Endothelial cell (in vitro differentiated cells): ENCODE results near the gene CCDC178. TPM values are rescaled to one million over a fixed set of nuclear protein-coding genes. Genes with fewer than 3 reads are reported as not detected.

ENCODE experiments used
- DNase-seq: peaks from one replicate; pipeline ENCODE4 v3.0.0; 2021; ENCODE audit warnings: low spot score
- H3K27ac Mint-ChIP-seq: one replicate; pipeline ENCODE4 v1.8.0; 2021; ENCODE audit warnings: mixed read lengths, inconsistent platforms; ENCODE audit not compliant: unreplicated experiment
- H3K27me3 Mint-ChIP-seq: one replicate; pipeline ENCODE4 v1.8.0; 2021; ENCODE audit warnings: mild to moderate bottlenecking, moderate library complexity, mixed read lengths, inconsistent platforms; ENCODE audit not compliant: unreplicated experiment
- H3K36me3 Mint-ChIP-seq: one replicate; pipeline ENCODE4 v1.8.0; 2021; ENCODE audit warnings: mild to moderate bottlenecking, low read depth, mixed read lengths, inconsistent platforms; ENCODE audit not compliant: unreplicated experiment
- H3K4me1 Mint-ChIP-seq: one replicate; pipeline ENCODE4 v1.8.0; 2021; ENCODE audit warnings: mild to moderate bottlenecking, mixed read lengths, inconsistent platforms; ENCODE audit not compliant: unreplicated experiment
- H3K4me3 Mint-ChIP-seq: one replicate; pipeline ENCODE4 v1.8.0; 2021; ENCODE audit warnings: mild to moderate bottlenecking, mixed read lengths, inconsistent platforms; ENCODE audit not compliant: unreplicated experiment
- H3K9me3 Mint-ChIP-seq: one replicate; pipeline ENCODE4 v1.8.0; 2021; ENCODE audit warnings: mixed read lengths, inconsistent platforms; ENCODE audit not compliant: unreplicated experiment
- total RNA-seq: library from RNA; stranded (reverse); fragmentation: NEBNext Ultra II Directional; extraction: Animal tissue kit (Norgen Biotek cat#: 25700); gene quantifications from one replicate; pipeline ENCODE4 v1.2.1, GENCODE V29; 2021; ENCODE audit not compliant: unreplicated experiment
- TF ChIP-seq, protein P1 (sequence below): fragments of 200-600 bp; sonication (generic); IDR thresholded peaks from one replicate; pipeline ENCODE4 v1.5.0; 2021; ENCODE audit warnings: antibody characterized with exemption; ENCODE audit not compliant: unreplicated experiment

CCDC178 gene
- total RNA-seq, 1 donor from 2014 or later, result 5.3 TPM

DNA sequence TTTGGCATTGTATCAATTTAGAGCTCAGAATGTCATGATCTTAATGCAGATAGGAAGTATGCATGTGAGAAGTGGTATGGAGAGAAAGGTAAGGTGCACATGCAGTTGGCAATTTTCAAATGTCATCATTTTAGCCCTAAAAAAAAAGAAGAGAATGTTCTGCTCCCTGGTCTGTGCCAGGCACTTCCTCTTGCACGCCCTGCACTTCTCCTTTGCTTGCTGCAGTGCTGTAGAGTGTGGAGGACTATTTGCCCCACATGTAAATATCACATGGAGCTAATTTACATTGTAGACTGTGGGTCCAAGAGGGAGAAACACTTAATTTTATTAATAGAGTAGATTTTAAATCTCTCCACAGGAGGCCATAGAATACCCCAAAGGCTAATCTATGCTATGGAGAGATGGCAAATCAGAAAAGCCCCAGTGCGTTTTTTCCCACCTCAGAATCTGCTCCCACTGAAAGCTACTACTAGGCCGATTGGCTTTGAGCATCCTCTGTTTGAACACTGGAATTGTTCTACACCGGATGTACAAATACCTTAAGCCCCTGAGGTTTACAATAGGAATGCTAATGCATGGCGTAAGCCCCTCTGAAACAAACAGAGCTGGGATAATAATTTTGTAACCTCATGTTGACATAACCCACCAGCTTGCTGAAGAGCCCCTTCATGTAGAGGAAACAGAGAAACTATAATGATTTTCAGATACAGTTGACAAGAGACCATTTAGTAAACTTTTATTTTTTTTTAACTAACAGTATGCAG lies 530.5 kb downstream of the CCDC178 start:
- no peak overlapping the region for H3K27ac Mint-ChIP-seq
- peaks cover 2% of the 10 kb centered on the region for H3K4me1 Mint-ChIP-seq
- H3K36me3 Mint-ChIP-seq, result no peaks in the 10 kb centered on the region
- no peak overlapping the region for H3K4me3 Mint-ChIP-seq
- no peaks in the 10 kb centered on the region for H3K9me3 Mint-ChIP-seq
- TF ChIP-seq, protein P1, sequence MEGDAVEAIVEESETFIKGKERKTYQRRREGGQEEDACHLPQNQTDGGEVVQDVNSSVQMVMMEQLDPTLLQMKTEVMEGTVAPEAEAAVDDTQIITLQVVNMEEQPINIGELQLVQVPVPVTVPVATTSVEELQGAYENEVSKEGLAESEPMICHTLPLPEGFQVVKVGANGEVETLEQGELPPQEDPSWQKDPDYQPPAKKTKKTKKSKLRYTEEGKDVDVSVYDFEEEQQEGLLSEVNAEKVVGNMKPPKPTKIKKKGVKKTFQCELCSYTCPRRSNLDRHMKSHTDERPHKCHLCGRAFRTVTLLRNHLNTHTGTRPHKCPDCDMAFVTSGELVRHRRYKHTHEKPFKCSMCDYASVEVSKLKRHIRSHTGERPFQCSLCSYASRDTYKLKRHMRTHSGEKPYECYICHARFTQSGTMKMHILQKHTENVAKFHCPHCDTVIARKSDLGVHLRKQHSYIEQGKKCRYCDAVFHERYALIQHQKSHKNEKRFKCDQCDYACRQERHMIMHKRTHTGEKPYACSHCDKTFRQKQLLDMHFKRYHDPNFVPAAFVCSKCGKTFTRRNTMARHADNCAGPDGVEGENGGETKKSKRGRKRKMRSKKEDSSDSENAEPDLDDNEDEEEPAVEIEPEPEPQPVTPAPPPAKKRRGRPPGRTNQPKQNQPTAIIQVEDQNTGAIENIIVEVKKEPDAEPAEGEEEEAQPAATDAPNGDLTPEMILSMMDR, result no peak
- DNase-seq, result no peak
- peaks cover 3% of the 10 kb centered on the region for H3K27me3 Mint-ChIP-seq

DNA sequence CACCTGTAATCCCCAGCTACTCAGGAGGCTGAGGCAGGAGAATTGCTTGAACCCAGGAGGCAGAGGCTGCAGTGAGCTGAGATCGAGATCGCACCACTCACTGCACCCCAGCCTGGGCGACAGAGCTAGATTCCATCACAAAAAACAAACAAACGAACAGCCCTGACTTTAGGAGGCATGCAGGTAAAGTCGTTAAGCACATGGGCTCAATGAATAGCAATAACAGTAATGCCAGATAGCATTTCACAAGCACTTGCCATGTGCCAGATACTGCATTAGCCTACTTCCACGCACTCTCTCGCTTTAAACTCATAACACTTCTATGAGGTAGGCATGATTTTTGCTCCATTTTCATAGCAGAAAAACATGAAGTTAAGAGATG lies 532.1 kb downstream of the CCDC178 start:
- Mint-ChIP-seq H3K27ac (no peak overlapping the region), H3K36me3 (no peaks in the 10 kb centered on the region), H3K9me3 (no peaks in the 10 kb centered on the region), H3K4me3 (no peak overlapping the region), H3K4me1 (peaks cover 2% of the 10 kb centered on the region), H3K27me3 (peaks cover 3% of the 10 kb centered on the region)
- no peak for DNase-seq
- TF ChIP-seq, protein P1, result no peak

DNA sequence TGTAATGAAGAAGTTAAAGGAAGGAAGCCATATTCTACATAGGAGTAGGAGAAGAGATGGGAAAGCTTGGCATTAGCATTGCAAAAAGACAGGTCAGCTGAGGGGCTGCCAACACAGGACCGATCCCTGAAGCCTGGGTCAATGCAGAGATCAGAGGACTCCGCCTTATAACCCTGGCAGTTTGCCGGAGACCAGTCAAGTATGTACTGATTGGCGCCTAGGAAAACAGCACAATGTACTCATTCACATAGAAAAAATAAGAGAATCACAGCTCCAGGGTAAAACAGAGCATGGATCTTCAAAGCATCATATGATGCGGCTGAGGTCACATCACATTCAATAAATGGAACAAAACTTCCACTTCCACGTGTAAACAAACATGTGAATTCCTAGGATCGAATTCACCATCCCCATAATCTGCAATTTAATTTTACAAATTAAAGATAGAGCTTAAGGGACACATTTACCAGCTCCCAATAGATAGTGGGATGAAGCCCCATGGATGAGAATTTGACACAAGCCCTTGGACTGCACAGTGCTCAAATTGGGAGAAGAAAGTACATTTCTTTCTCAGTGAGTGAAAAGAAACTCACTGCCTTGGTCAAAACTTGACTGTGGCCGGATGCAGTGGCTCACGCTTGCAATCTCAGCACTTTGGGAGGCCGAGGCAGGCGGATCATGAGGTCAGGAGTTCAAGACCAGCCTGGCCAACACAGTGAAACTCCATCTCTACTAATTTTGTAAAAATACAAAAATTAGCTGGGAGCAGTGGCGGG lies 532.7 kb downstream of the CCDC178 start:
- peaks cover 2% of the 10 kb centered on the region for H3K4me1 Mint-ChIP-seq
- H3K27ac Mint-ChIP-seq, result no peak overlapping the region
- H3K4me3 Mint-ChIP-seq, result no peak overlapping the region
- DNase-seq, result no peak
- TF ChIP-seq, protein P1, result no peak
- peaks cover 1% of the 10 kb centered on the region for H3K27me3 Mint-ChIP-seq
- no peaks in the 10 kb centered on the region for H3K36me3 Mint-ChIP-seq
- H3K9me3 Mint-ChIP-seq, result no peaks in the 10 kb centered on the region

DNA sequence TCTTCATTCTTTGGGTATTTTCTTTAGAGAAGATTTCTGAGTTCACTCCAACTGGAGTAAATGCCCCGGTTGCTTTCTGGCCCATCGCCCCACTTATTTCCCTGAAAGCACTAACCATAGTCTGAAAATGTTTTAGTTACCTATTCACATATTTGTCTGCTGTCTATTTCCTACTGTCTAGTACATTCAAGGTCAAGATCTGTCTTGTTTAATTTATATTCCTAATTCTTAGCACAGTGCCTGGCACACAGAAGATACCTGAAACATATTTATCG lies 533.3 kb downstream of the CCDC178 start:
- H3K9me3 Mint-ChIP-seq, result no peaks in the 10 kb centered on the region
- no peak for DNase-seq
- H3K36me3 Mint-ChIP-seq, result no peaks in the 10 kb centered on the region
- H3K4me3 Mint-ChIP-seq, result no peak overlapping the region
- TF ChIP-seq, protein P1, result no peak
- peaks cover 2% of the 10 kb centered on the region for H3K4me1 Mint-ChIP-seq
- H3K27ac Mint-ChIP-seq, result no peak overlapping the region
- no peaks in the 10 kb centered on the region for H3K27me3 Mint-ChIP-seq
